Camera-type eye (tissue), 1 donor: ENCODE measurements around the gene SNX24. TPM values are rescaled to one million over a fixed set of nuclear protein-coding genes. Genes with fewer than 3 reads are reported as not detected.

Source experiments
- total RNA-seq: library from RNA; depleted of rRNA; stranded (reverse); fragments of >200 nt; gene quantifications from one replicate; pipeline ENCODE4 v1.2.3, GENCODE V29; 2014

The SNX24 gene
- 17.0 TPM for total RNA-seq

DNA sequence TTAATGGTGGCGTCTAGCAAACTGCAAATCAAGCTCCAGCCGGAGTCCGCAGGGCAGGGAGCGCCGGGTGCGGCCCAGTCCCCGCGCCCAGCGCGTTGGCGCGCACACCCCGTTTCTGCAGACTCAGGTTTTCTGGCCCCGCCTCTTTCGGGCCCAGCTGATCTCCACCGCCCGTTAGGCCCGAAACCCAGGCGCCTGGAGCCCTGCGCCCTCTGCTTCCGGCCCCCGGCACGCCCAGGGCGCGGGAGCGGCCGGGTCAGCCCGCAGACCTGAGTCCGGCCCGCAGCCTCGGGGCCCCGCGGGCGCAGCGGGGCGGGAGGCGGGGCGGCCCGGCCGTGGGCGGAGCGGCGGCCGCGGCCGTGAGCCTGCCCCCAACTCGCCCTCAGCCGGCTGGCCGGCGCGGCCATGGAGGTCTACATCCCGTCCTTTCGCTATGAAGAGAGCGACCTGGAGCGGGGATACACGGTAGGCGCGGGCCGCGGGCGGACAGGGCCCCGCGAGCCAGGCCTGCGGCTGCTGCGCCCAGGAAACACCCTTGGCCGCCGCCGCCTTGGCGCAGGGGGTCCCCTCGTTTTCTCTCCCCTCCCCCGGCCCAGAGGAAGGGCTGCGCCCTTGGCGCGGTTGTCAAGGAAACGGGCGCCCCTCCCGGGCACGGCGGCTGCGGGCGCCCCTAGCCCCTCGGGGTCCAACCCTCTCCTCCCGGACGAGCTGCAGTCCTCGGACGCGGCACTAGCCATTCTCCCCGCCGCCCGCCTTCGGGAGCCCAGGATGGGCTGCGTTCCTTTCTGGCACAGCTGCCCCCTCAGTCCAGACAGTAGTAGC, at the start of gene SNX24:
SNX24 (plus strand) TSS at position 385 of the 822 bp plus-strand sequence; CDS start at position 406, 21 bp downstream.

GRCh38 chr5:123036391-123037103, 191.1 kb downstream of the SNX24 start, which contains the start of gene PPIC:
Gene PPIC, minus strand, starts transcription at chr5:123036725. Its CDS starts 100 bp downstream, at chr5:123036625.

Other genes starting within 250 kb of the SNX24 start
- gene SNX2, start 70.5 kb upstream of the SNX24 start, total RNA-seq: 103 TPM
- gene PPIC, start 191.1 kb downstream of the SNX24 start, total RNA-seq: 31.6 TPM
- gene PRDM6, start 243.6 kb downstream of the SNX24 start, total RNA-seq: 3.4 TPM